Mucosa of stomach (tissue), 1 donor: ENCODE measurements around the gene DNAJC4.

Source experiments
- H3K27me3 ChIP-seq: one replicate; pipeline ENCODE4 v1.7.0; 2013; ENCODE audit warnings: mild to moderate bottlenecking, low read length; ENCODE audit not compliant: control insufficient read depth, insufficient read depth
- H3K36me3 ChIP-seq: one replicate; pipeline ENCODE4 v1.7.0; 2013; ENCODE audit warnings: low read length; ENCODE audit not compliant: control insufficient read depth, insufficient read depth
- H3K4me1 ChIP-seq: one replicate; pipeline ENCODE4 v1.7.0; 2013; ENCODE audit warnings: mild to moderate bottlenecking, low read length; ENCODE audit not compliant: control insufficient read depth, insufficient read depth
- H3K4me3 ChIP-seq: one replicate; pipeline ENCODE4 v1.7.0; 2013; ENCODE audit warnings: low read length
- H3K9ac ChIP-seq: one replicate; pipeline ENCODE4 v1.7.0; 2013; ENCODE audit warnings: mild to moderate bottlenecking, low read length, moderate library complexity
- H3K9me3 ChIP-seq: one replicate; pipeline ENCODE4 v1.7.0; 2013; ENCODE audit warnings: mild to moderate bottlenecking, low read length, moderate library complexity; ENCODE audit not compliant: control insufficient read depth
- donor health status: Pancreatic carcinoma.

Gene DNAJC4

DNA sequence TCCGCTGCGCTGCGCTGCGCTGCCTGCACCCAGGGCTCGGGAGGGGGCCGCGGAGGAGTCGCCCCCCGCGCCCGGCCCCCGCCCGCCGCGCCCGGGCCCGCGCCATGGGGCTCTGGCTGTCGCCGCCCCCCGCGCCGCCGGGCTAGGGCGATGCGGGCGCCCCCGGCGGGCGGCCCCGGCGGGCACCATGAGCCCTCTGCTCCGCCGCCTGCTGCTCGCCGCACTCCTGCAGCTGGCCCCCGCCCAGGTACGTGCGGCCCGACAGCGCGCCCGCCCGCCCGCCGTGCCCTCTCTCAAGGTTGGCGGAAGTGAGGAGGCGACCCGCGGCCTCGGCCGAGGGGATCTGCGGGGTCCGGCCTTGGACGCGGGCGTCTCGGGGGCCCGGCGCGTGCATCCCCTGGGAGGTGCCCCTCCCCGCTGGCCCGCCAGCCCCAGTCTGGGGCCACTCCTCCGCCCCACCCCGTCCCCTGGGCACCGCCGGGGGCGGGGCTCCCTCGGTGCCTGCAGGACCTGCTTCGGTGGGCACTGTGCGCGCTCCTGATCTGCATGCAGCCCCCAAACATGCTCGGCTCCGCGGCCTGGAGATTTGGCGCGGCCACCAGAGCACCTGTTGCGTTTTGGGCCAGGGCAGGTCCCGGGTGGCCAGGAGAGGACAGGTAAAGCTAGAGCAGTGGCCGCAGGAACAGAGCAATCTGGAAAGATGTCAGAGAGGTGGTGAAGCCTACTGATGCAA is 4.5 kb downstream of the DNAJC4 start:
- Histone ChIP-seq H3K27me3 (no peaks in the 10 kb centered on the region), H3K4me3 (peak overlapping the region; percentile 55), H3K9ac (peak overlapping the region; percentile 41), H3K9me3 (no peaks in the 10 kb centered on the region), H3K4me1 (peaks cover 68% of the 10 kb centered on the region), H3K36me3 (no peaks in the 10 kb centered on the region)

DNA sequence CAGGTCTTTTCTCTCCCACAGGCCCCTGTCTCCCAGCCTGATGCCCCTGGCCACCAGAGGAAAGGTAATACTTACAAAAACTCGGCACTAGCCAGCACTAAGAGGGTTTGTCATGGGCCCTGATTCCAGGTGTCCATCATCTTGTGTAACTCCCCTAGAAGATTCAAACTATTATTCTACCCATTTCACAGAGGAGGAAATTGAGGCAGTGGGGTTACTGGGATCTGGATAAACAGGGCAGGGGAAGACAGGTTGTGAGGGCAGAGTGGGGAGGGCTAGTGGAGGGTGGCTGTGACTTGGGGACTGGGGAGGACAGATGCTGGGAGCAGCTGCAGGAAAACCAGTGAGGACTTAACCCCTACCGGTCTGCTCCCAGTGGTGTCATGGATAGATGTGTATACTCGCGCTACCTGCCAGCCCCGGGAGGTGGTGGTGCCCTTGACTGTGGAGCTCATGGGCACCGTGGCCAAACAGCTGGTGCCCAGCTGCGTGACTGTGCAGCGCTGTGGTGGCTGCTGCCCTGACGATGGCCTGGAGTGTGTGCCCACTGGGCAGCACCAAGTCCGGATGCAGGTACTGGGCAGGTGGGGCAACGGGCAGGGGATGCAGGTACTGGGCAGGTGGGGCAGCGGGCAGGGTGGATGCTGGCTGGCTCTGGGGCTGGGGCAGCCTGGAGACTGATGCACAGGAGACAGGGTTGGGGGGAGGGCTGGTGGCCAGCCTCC is 5.3 kb downstream of the DNAJC4 start:
- Histone ChIP-seq H3K36me3 (no peaks in the 10 kb centered on the region), H3K9ac (peak overlapping the region; percentile 41), H3K4me3 (peak overlapping the region; percentile 55), H3K9me3 (no peaks in the 10 kb centered on the region), H3K27me3 (no peaks in the 10 kb centered on the region), H3K4me1 (peaks cover 74% of the 10 kb centered on the region)

DNA sequence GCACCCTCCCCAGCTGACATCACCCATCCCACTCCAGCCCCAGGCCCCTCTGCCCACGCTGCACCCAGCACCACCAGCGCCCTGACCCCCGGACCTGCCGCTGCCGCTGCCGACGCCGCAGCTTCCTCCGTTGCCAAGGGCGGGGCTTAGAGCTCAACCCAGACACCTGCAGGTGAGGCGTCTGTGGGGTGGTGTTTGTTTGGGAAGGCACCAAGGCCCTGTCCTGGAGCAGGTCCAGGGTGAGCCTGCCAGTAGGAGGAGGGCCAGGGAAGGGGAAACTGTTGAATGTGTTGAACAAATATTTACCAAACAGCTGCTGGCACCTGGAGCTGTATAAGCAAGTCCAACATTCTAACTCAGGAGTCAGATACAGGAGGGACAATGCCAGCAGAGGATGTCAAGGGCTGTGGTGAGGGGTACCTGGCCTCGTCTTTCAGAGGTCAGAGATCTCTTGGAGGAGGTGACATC is 7.2 kb downstream of the DNAJC4 start:
- H3K27me3 ChIP-seq = no peaks in the 10 kb centered on the region
- peak overlapping the region; percentile 45 for H3K9ac ChIP-seq
- no peaks in the 10 kb centered on the region for H3K36me3 ChIP-seq
- no peaks in the 10 kb centered on the region for H3K9me3 ChIP-seq
- peaks cover 69% of the 10 kb centered on the region for H3K4me1 ChIP-seq
- H3K4me3 ChIP-seq = no peak overlapping the region

DNA sequence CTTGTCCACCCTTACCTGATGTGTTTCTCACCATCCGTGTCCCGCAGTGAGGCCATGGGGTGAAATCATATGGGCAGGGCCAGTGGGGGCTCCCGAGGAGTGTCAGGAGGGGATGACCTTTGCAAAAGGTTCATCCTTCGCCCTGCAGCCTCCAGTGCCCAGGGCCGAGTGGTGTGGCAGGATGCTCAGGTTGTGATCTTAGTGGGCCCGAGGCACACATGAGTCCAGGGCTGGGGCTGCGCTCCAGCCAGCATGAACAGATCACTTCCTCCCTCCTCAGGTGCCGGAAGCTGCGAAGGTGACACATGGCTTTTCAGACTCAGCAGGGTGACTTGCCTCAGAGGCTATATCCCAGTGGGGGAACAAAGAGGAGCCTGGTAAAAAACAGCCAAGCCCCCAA is 7.7 kb downstream of the DNAJC4 start:
- H3K9me3 ChIP-seq = no peaks in the 10 kb centered on the region
- H3K4me3 ChIP-seq = no peak overlapping the region
- peak overlapping the region; percentile 45 for H3K9ac ChIP-seq
- peaks cover 71% of the 10 kb centered on the region for H3K4me1 ChIP-seq
- no peaks in the 10 kb centered on the region for H3K27me3 ChIP-seq
- no peaks in the 10 kb centered on the region for H3K36me3 ChIP-seq

DNA sequence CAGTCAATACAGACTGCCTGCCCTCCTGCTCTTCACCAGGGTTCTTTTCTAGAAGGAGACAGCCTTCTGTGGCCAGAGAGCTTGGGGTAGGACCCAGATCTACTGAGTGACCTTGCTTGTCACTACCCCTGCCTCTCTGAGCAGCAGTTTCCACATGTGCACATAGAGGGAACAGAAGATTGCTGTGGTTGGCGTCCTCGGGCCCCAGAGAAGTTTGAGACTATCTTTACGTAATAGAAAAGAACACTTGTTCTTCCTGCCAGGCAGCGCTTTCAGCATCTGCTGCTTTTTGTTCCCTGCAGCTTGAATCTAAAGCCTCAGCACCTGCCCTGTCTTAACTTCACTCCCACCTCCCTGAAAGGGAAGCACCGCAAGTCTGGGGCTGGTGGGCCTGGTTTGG is 8.7 kb downstream of the DNAJC4 start:
- H3K36me3 ChIP-seq = no peaks in the 10 kb centered on the region

DNA sequence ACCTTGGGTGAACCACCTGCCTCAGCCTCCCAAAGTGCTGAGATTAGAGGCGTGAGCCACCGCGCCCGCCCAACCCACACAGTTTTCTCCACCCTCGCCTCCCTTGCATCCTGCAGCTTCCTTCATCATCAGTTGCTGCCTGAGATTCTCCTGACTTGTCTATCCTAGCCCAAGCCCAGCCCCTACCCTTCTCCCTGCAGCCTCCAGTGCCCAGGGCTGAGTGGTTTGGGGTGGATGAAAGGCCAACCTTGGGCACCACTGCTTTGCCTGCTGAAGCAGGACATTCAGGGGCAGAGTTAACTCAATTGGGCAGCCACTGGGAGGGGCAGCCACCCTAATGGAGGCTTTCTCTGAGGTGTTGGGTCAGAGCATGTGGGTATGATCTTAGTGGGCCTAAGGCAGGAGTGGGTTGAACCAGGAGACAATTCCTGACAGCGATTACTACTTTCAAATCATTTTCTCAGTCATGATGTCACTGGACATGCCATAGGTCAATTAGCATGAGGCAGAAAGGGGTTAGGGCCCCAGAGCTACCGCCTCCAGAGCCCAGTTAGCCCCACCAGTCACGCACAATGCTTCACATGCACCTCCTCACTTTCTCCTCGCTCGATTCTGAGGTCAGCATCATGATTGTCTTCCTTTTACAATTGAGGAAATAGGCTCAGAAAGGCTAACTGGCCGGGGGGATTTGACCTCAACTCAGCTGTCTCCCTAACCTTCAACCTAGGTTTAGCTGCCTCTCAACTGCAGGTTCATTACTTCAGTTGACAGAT is 9.5 kb downstream of the DNAJC4 start:
- no peaks in the 10 kb centered on the region for H3K27me3 ChIP-seq
- no peaks in the 10 kb centered on the region for H3K36me3 ChIP-seq
- peak overlapping the region; percentile 90 for H3K4me3 ChIP-seq
- H3K9me3 ChIP-seq = no peaks in the 10 kb centered on the region
- peak overlapping the region; percentile 95 for H3K9ac ChIP-seq
- peaks cover 64% of the 10 kb centered on the region for H3K4me1 ChIP-seq

More for the DNA sequence above, 8.7 kb downstream of the DNAJC4 start:
- no peaks in the 10 kb centered on the region for H3K27me3 ChIP-seq
- H3K4me1 ChIP-seq = peaks cover 64% of the 10 kb centered on the region
- H3K9me3 ChIP-seq = no peaks in the 10 kb centered on the region
- H3K9ac ChIP-seq = no peak overlapping the region
- H3K4me3 ChIP-seq = no peak overlapping the region

DNA sequence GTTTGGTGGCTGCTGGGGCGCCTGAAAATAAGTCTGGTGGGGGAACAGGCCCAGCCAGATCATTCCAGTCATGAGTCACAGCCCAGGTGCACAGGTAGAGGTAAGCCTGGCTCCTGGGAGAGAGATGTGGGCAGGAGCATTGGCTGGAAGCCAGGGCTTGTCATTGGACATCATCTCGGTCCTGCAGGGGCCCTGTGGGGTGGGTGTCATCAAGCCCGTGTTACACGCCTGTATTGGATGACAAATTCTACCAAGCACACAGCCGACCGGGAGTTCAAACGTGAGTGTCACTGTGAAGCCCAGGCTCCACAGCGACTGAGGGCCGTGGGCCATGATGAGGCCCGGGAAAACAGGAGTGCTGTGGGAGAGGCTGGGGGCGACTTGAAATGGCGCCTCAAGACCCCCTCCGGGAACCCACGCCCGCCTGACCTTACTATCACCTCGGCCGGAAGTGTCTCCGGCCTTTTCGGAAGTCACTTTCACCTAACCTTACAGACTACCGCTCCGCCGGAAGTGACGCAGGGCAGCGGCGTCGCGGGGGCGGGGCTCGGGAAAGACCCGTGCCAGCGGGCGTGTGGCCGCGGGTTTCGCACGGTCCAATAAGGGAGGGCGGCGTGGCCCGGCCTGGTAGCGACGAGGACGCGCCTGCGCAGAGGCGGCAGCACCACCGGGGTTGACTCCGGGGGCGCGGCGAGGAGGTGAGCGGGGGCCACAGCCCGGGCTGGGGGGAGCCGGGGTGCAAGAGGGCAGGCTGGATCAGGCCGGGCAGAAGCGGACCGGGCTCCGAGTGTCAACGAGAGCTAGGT is 10.3 kb downstream of the DNAJC4 start, which contains the start of gene FKBP2:
Gene FKBP2 (plus strand): TSS at position 661 of the 806 bp plus-strand sequence. CDS start 1,293 bp downstream, outside the sequence.
- H3K4me1 ChIP-seq = peaks cover 64% of the 10 kb centered on the region
- H3K36me3 ChIP-seq = no peaks in the 10 kb centered on the region
- no peaks in the 10 kb centered on the region for H3K9me3 ChIP-seq
- H3K4me3 ChIP-seq = peak within 1 kb of the TSS; percentile 90
- H3K27me3 ChIP-seq = no peaks in the 10 kb centered on the region
- peak within 1 kb of the TSS; percentile 95 for H3K9ac ChIP-seq

DNA sequence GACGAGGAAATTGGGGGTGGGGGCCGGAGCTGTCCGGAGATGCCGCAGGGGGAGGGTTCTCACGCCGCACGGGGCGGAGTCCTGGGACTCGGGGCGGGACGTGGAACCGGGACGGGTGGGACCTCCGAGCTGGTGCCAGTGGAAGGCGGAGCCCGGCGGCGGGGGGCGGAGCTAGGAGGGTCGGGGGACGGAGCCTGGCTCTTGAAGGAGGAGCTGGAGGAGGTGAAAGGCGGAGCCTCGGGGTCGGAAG is 10.8 kb downstream of the DNAJC4 start:
- H3K9me3 ChIP-seq = no peaks in the 10 kb centered on the region
- H3K27me3 ChIP-seq = no peaks in the 10 kb centered on the region
- H3K4me3 ChIP-seq = peak overlapping the region; percentile 90
- no peaks in the 10 kb centered on the region for H3K36me3 ChIP-seq
- H3K4me1 ChIP-seq = peaks cover 64% of the 10 kb centered on the region
- peak overlapping the region; percentile 95 for H3K9ac ChIP-seq

DNA sequence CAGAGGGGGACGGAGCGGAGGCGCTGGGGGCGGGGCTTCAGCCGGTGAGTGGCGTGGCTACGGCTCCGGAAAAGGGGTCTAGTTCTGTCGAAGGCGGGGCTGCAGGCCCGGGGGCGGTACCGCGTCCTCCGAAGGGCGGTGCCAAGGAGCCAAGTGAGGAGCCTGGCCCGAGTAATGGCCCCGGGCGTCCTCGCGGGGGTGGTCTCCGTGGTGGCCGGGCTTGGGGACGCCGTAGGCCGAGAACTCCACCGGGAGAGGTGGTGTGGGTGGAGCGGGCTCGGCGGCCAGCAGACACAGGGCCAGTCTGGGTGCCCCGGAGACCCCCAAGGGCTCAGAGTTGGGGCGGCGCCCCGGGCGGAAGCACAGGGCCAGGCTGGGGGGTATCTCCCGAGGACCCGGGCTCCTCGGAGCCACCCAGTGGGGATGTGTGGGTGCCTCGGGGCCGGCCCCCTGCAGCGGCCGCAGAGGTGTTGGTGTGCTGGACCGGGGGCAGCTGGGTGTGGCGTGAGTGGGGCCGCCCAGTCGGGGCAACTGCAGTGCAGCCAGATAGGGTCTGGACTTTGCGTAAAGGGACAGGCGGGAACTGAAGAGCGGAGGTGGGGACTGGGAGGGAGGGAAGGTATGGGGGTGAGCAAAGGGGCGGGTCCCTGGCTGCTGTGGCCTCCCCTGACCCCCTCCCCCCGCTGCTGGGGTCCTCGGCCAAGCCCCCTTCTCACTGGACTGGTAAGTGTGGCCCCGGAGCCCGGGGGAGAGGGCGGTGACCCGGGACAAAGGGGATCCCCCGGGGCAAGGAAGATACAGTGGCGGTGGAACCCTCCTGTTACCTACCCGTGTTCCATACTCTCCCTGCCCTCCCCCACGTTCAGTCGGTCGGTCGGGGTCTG is 11.4 kb downstream of the DNAJC4 start:
- Histone ChIP-seq H3K9me3 (no peaks in the 10 kb centered on the region), H3K27me3 (no peaks in the 10 kb centered on the region), H3K36me3 (no peaks in the 10 kb centered on the region), H3K4me3 (peak overlapping the region; percentile 63), H3K9ac (peak overlapping the region; percentile 82), H3K4me1 (peaks cover 63% of the 10 kb centered on the region)

DNA sequence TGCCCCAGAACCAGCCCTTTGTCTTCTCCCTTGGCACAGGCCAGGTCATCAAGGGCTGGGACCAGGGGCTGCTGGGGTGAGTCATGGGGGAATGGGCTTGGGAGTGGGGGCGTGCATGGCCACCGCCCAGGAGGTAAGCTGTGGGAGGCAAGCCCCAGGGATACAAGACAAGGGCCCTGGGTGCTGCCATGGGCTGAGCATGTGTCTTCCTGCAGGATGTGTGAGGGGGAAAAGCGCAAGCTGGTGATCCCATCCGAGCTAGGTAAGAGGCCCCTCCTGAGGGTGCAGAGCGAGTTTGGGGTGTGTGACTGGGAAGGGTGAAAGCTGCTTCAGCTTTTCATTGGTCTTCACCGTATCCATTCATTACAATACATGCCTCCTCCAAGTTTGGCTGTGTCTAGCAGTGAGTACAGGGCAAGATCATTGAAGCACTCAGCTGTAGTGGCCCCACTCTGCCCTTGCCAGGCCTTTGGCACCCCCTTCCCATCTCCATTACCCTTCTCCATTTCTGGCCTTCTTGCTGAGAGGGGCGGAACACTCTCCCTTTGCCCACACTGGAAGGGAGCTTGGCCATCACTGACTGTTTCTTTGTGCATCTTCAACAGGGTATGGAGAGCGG is 13.0 kb downstream of the DNAJC4 start:
- Histone ChIP-seq H3K9me3 (no peaks in the 10 kb centered on the region), H3K4me3 (no peak overlapping the region), H3K36me3 (no peaks in the 10 kb centered on the region), H3K9ac (no peak overlapping the region), H3K27me3 (no peaks in the 10 kb centered on the region), H3K4me1 (peaks cover 54% of the 10 kb centered on the region)
